NCI-H128 (cell line): ENCODE data around the gene SDR42E2.
"Not testable (repeated sequence)": the region's sequence is repeated elsewhere in the genome, so short reads cannot be mapped to it uniquely, and the experiment has no call there.

Experiments used
- DNase-seq: peaks from one replicate; lab custom pipeline; 2025; ENCODE audit not compliant: unreplicated experiment; lab: John Stamatoyannopoulos, UW

The SDR42E2 gene

DNA sequence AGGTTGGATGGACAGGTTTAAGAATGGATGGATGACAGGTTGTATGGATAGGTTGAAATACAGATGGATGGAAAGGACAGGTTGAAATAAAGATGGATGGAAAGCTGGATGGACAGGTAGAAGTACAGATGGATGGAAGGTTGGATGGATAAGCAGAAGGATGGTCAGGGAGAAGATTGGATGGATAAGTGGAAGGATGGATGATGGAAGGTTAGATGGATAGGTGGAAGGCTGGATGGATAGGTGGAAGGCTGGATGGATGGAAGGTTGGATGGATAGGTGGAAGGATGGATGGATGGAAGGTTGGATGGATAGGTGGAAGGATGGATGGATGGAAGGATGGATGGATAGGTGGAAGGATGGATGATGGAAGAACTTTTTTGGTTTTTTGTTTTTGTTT is 905 bp upstream of the SDR42E2 start:
- no peak for DNase-seq

DNA sequence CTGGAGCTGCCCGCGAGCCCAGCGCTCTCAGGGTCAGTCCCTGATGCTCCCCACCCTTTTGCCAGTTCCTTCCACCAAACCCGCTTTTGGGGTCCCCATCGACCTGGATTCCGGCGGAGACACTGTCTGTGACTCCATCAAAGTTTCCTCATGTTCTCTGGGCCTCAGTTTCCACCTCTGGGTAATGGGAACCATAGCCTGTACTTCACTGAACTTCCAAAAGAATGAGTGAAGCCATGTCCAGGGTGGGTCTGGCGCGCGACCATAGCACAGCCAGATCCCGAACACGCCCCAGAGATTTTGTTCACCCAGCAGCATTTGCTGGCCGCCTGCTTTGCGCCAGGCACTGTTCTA is 327 bp downstream of the SDR42E2 start:
- no peak for DNase-seq

GRCh38 chr16:22163806-22164205 is 1.5 kb downstream of the SDR42E2 start:
- no peak for DNase-seq

DNA sequence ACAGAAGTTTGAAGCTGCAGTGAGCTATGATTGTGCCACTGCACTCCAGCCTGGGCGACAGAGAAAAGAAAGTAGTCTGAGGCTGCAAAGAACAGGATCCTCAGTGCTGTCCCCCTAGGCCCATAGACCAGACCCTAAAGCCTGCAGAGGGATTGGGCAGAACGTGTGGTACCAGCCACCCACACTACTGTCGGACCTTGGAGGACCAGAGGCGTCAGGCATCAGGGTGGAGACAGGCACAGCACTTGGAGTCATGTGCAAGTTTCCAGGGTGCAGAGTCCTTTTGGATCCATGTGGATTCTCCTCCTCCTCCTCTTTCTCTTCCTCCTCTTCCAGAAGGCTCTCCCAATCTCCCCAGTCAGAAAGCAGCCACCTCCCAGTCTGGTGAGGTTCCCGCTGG is 2.2 kb downstream of the SDR42E2 start:
- DNase-seq, result no peak

- no peak for DNase-seq
These were observed 3.4 kb downstream of the SDR42E2 start for GRCh38 chr16:22165508-22166285.

DNA sequence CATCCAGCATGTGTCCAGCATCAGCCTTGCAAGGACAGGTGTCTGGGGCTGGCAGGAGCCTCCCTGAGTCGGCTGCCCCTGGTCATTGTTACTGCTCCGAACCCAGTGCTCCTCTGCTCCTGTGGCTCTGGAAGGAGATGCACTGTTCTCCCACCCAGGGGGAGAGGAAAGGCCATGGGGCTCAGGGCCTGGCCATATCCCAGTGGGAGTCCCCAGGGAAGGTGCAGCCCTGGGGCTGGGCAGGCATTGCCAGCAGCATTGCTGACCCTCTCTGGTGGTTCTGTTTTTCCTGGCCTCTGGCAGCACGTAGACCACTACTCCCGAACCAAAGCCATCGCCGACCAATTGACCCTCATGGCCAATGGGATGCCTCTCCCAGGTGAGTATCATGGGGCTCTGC is 9.6 kb downstream of the SDR42E2 start:
- DNase-seq, result no peak

DNA sequence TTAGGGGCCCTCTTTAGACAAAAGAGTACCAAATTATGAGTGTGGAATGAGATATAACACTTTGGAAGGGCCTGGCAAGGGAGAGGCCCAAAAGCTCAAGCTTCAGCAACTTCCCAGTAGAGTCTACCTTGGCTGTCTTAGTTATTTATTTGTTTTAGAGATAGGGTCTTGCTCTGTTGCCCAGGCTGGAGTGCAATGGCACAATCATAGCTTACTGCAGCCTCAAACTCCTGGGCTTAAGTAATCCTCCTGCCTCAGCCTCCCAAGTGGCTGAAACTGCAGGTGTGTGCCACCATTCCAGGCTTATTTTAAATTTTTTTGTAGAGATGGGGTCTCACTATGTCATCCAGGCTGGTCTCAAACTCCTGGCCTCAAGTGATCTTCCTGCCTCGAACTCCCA is 10.3 kb downstream of the SDR42E2 start:
- DNase-seq, result not testable (repeated sequence)

- DNase-seq, result no peak
These were observed 12.3 kb downstream of the SDR42E2 start for GRCh38 chr16:22174642-22175041.

DNA sequence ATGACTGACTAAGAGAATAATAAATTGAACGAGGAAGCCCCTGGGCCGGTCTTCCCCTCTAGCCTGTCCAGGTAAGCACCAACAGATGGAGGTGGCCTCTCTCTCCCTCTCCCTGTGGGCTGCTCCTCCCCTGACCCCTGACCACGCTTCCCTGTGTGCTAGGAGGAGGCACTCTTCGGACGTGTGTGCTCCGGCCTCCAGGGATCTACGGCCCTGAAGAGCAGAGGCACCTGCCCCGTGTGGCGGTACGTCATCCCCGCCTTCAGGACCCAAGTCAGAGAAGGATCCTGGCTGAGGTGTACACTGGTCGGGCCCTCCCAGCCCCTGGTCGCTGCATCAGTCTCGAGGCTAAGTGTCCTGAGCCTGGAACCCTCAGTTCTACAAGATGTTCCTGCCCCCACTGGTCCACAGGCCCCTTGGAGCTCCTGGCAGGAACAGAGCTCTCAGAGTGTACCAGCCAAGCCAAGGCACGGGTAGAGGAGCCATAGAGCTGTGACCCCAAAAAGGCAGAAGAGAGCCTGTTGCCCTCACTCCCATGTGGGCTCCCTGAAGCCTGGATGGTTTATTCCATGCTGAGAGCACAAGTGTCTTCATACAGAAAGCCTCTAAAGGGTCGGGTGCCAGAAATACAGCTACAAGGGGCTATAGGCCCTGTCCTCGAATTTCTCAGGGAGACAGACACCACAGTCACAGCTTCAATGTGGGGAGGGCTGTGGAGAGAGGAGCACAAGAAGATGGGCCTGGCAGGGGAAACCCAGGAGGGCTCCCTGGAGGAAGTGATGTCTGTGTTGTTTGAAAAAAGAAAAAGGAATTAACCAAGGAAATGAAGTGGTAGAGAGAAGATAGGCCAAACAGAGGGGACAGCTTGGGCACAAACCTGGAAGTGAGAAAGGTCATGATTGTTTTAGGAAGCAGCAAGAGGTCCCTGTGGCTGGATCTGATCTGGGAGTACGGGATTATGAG is 15.9 kb downstream of the SDR42E2 start:
- no peak for DNase-seq

- no peak for DNase-seq
These were observed 19.1 kb downstream of the SDR42E2 start for GRCh38 chr16:22181426-22181825.

- no peak for DNase-seq
These were observed 19.5 kb downstream of the SDR42E2 start for GRCh38 chr16:22181843-22182242.

- DNase-seq, result no peak
These were observed 21.0 kb downstream of the SDR42E2 start for GRCh38 chr16:22183335-22183734.

- DNase-seq, result no peak
These were observed 21.8 kb downstream of the SDR42E2 start for GRCh38 chr16:22183901-22184614.

GRCh38 chr16:22184615-22184968 is 22.3 kb downstream of the SDR42E2 start:
- no peak for DNase-seq

GRCh38 chr16:22186517-22186916 is 24.2 kb downstream of the SDR42E2 start:
- no peak for DNase-seq

DNA sequence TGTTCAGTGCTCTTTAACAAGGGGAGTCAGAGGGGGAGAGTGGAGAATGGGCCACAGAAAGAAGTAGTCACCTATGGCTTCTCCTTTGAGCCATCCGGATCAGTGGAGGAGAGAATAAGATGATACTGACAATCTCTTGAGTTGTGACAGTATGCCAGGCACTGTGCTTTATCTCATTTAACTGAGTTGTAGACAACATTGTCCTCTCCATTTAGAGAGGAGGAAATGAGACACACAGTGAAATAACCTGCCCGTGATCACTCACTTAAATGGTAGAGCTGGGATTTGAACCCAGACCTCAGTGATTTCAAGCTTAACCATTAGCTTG is 25.9 kb downstream of the SDR42E2 start:
- DNase-seq, result no peak

- DNase-seq, result no peak
These were observed 26.5 kb downstream of the SDR42E2 start for GRCh38 chr16:22188595-22189442.

DNA sequence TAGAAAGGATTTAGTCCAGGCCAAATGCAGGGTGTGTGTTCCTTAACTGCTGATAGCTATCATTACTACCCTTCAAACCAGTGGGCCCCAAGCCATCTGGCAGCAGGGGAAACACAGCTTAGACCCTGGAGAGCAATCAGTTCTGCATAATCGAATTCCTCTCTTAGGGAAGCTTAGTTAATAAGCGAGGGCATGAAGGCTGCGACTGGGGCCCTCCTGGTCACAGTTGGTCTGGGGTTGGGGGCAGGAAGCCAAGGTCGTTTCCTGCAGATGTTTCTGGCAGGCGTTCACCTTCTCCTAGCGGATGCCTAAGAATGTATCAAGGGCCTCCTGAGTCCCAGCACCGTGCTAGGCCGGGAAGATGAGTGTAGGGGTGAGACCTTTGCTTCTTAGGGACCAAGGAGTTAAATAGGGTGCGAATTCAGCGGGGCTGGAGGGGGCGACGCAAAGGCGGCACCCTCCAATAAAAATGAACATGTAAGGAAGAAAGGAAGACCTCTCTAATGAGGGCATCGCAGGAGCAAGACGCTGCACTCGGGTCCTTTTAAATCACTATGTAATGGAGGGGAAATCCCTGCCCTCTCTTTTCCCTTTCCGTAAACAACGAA is 27.3 kb downstream of the SDR42E2 start:
- DNase-seq, result no peak

DNA sequence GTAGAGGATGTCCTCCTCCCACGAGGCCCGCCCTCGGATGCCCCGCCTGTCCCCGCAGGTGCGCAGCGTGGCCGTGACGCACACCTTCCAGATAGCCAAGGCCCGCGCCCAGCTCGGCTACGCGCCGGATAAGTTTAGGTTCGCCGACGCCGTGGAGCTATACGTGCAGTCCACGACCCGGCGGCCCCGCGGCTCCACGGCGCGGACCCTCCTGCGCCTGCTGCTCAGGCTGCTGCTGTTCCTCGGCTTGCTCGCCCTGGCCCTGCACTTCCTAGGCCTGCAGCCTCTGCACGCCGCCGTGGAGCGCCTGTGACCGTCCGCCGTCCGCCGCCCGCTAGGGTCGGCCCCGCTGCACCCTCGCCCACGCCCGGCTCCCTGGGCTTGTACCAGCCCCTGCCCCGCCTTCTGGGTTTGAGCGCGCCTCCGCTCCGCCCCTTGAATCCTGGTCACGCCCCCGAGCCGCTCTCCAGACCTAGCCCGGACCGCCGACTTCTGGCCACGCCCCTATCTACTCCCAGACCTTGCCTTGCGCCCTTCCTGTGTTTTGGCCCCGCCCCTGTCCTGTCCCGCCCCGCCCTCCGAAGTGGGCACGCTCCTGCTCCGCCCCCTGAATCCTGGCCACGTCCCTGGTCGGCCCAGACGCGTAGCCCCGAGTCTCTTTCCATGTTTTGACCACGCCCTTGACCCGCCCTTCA is 27.9 kb downstream of the SDR42E2 start:
- peak; percentile 82 for DNase-seq
